HG02571 (cell line): ENCODE data around the gene OPRL1.

Experiments
- ATAC-seq: cut with Tn5 transposase; IDR thresholded peaks from one replicate; pipeline ENCODE4 v1.9.1; 2021; ENCODE audit warnings: mild to moderate bottlenecking, moderate library complexity; ENCODE audit not compliant: unreplicated experiment

OPRL1 gene

GRCh38 chr20:64139199-64140060, 59.5 kb downstream of the OPRL1 start:
- ATAC-seq: no peak

- no peak for ATAC-seq
Observed at GRCh38 chr20:64140061-64140931, 60.4 kb downstream of the OPRL1 start.

- ATAC-seq: no peak
Observed at GRCh38 chr20:64140956-64141355, 61.1 kb downstream of the OPRL1 start.

DNA sequence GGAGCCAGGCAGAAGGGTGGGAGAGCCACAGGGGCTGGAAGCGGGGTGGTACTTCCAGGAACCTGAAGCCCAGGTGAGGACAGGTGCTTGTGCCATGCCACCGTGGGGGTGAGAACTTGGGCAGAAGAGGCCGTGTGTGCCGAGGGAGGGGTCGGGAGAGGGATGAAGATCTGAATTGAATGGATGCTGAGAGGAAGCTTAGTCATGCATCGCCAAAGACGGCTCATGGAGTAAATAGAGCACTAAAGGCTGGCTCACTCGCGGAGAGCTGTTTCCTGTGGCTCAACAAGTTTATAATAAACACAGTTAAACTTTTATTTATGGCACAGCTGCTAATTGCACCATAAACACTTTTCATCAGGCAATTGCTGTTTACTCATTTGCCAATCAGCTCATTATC, 62.7 kb downstream of the OPRL1 start:
- ATAC-seq: no peak

- ATAC-seq: no peak
Observed at GRCh38 chr20:64143018-64143801, 63.3 kb downstream of the OPRL1 start.

DNA sequence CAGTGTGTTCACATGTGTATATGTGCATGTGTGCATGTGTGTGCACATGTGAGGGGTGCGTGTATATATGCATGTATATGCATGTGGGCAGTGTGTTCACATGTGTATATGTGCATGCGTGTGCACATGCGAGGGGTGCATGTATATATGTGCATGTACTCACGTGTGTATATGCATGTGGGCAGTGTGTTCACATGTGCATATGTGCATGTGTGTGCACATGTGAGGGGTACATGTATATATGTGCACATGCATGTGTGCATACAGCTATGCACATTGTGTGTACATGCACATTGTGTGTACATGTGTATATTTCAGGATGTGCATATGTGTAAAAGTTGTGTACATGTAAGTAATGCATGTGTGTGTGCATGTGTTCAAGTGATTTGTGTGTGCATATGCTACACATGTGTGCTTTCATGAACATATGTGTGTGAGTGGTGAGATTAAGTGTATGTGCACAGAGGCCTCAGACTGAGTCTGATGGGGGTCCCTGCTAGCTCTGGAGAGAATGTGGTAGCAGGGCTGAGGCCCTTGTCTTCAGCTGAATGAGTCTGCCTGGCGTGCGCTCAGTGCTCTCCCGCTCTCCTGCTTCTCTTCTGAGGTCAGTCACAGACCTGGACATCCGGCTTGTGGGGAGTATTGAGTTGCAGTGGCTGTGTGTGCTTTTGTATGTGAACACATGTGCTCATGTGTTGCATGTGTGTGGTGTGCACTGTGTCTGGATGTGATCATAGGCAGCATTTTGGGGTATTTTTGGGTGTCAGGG, 64.4 kb downstream of the OPRL1 start:
- ATAC-seq: no peak

- ATAC-seq: no peak
Observed at GRCh38 chr20:64145458-64146300, 65.8 kb downstream of the OPRL1 start.

DNA sequence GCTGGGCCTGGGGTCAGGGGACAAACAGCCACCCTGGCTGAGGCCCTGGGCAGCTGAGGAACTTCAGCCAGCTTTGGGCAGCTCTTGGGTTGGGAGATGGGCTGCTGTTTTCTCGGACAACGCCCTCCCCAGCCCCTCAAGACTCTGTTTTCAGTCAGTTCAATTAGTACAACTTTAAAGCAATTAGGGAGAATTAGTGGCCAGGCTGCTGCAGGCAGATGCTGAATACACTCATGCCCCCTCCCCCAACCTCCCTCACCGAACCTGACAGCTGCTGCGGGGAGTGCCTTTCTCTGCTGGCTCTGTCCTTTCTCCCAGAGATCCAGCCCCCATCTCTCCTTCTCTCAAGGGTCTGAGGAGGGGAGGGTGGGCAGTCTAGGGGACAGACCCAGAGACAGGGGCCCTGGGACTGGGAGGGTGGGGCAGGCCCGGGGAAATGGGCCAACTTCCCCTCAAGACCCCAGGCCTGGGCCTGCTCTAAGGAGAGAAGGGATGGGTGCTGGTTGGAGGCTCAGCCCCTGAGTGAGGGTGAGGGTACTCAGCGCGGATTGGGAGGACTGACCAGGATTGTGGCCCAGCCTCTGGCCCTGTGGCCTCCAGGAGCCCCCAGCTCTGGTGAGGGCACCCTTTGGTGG, 66.5 kb downstream of the OPRL1 start:
- ATAC-seq: no peak

- no peak for ATAC-seq
Observed at GRCh38 chr20:64146936-64147477, 67.1 kb downstream of the OPRL1 start.

DNA sequence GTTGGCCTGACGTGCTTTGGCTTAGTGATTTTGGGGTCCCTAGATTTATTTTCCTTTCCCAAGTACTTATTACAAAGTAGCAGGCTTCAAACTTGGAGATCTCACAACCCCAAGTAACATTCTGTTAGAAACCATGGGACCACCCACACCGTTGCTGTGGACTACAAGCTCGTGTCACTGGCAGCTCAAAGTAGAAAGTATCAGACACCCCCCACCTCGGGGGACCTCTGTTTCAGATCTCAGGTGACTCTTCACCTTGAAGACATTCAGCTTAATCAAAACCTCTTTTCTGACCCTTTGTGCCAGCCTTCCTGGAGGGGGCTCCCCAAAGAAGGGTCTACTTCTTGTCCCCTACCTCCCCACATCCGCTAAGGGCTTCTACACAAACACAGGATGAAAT, 68.7 kb downstream of the OPRL1 start:
- no peak for ATAC-seq

DNA sequence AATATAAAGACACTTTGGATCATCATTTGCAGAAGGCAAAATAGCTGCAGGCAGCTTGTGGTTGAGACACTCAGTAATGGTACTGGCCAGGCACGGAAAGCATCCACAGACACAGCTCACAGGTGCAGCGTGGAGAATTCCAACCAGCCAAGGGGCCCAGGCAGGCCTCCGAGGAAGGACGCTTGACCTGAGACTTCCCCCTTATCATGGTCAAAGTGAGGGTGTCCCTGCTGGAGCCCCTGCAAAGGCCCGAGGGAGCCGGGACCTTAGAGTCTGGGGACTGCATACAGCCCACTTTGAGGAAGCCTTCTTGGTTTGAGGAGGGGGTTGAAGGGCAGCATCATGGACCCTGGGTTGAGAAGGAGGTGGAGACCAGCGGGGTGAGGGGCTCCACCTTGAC, 69.3 kb downstream of the OPRL1 start:
- no peak for ATAC-seq

DNA sequence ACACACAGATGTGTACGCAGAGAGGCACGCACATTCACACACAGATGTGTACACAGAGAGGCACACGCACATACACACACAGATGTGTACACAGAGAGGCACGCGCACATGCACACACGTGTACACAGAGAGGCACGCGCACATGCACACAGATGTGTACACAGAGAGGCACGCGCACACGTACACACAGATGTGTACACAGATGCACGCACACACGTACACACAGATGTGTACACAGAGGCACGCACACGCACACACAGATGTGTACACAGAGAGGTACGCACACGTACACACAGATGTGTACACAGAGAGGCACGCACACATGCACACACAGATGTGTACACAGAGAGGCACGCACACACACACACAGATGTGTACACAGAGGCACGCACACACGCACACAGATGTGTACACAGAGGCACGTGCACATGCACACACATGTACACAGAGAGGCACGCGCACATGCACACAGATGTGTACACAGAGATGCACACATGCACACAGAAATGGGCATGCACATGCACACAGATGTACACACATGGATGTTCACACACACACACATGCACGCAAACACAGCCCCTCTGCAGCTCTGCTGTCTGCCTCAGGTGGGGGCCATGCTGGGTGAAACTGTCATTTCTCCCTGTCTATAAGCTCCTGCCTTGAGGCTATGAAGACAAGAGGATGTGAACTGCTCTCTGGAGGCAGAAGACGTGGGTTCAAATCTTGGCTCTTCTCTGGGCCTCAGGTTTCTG, 70.1 kb downstream of the OPRL1 start:
- ATAC-seq: no peak
